ENCODE results near the gene ELL3.

DNA sequence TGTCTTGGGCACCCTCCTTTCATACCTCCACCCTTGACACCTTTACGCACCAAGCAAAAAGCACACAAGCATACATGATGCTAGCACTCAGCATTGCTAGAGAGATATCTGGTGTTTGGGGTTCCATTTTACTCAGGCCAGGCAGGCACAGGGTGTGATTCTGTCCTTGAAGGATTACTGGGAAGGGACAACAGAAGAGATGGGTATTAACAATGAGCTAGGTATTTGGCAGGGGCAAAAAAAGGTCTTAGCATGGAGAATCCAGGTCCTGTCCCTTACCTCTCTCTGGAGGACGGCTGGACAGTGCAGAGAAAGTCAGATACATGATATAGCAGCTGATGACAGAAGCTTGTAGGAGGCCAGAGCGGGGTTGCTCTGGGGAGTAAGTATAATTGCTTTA lies 19.8 kb upstream of the ELL3 start:
- TF ChIP-seq, protein P1, sequence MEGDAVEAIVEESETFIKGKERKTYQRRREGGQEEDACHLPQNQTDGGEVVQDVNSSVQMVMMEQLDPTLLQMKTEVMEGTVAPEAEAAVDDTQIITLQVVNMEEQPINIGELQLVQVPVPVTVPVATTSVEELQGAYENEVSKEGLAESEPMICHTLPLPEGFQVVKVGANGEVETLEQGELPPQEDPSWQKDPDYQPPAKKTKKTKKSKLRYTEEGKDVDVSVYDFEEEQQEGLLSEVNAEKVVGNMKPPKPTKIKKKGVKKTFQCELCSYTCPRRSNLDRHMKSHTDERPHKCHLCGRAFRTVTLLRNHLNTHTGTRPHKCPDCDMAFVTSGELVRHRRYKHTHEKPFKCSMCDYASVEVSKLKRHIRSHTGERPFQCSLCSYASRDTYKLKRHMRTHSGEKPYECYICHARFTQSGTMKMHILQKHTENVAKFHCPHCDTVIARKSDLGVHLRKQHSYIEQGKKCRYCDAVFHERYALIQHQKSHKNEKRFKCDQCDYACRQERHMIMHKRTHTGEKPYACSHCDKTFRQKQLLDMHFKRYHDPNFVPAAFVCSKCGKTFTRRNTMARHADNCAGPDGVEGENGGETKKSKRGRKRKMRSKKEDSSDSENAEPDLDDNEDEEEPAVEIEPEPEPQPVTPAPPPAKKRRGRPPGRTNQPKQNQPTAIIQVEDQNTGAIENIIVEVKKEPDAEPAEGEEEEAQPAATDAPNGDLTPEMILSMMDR (IDR thresholded peaks at IDR 0.05): no peak
- TF ChIP-seq ZFX (IDR thresholded peaks at IDR 0.05; ENCODE audit: borderline replicate concordance): no peak
